NCI-H1105 treated with DMSO at 0.1 percent for 48 hours (cell line): ENCODE measurements around the gene ARHGAP12.

ENCODE experiments used
- DNase-seq: peaks from one replicate; lab custom pipeline; 2025; lab: John Stamatoyannopoulos, UW

Gene ARHGAP12

DNA sequence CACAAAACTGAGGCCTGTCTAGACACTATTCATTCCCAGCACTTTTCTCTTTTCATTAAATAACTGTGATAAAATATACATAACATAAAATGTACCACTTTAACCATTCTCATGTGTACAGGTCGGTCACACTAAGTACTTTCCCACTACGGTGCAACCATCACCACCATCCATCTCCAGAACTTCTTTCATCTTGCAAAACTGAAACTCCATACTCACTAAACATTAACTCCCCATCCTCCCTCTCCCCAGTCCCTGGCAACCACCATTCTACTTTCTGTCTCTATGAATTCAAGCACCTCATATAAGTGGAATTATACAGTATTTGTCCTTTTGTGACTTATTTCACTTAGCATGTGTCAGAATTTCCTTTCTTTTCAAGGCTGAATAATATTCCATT, 53.0 kb downstream of the ARHGAP12 start:
- no peak for DNase-seq

DNA sequence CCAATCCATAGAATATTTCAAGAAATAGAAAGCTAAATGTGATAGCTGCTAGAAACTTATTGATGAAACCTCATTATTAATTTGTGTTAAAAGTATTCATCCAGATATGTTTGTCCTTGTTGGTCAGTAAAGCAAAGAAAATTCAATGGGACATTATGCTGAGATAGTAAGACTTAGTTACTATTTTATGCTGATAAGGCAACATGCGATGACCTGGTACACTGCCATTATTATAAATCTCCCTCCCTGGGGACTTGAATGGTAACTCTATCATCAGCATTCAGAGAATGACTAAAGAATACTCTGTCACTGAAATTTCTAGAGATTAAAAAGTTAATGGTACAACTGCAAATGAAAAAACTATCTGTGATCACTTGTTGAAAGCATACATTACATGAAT, 54.9 kb downstream of the ARHGAP12 start:
- no peak for DNase-seq

DNA sequence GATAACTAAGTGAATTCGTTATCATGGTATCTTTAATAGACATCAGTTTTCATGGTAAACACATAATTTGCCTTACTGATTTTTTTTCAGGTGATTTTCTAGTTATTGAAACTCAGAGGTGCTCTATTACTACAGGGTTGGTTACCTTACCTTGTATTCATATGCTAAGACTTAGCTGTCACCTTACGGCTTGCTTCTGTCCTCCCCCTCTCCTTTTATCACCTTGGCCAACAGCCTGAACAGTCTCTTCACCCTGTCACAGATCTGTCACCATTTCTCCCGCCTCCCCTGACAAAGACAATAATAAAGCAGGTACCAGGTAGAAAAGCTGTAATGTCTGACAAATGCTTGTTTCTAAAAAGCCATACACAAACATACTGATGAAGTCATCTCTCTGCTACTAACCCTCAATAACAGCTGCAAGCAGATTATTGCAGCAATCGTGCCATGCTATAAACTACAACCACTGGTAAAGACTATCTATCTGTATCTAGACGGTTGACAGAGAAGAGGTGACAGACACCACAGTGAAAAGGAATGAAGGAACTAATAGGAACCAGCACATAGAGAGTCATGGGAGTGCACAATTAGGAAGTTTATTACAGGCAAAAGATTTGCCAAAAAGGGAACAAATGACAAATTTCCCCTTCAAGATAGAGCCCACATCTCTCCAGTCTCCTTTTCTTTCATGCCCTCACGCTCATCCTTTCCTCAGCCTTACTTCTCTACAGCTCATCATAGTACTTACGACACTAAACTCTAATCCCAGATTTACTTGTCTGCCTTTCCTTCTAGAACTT, 57.2 kb downstream of the ARHGAP12 start:
- DNase-seq = no peak

DNA sequence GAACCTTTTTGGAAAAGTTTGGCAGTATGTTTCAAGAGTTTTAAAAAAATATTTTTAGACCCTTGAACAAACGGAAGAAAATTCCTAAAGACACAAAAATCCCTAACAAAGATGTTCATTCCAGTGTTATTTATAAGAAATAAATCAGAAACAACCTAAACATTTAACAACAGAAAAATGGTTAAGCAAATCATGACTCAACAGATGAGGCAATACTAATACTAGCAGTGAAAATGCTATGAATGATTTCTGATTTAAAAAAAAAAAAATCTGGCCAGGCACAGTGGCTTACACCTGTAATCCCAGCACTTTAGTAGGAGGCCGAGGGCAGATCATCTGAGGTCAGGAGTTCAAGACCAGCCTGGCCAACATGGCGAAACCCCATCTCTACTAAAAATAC, 61.0 kb downstream of the ARHGAP12 start:
- DNase-seq = no peak

DNA sequence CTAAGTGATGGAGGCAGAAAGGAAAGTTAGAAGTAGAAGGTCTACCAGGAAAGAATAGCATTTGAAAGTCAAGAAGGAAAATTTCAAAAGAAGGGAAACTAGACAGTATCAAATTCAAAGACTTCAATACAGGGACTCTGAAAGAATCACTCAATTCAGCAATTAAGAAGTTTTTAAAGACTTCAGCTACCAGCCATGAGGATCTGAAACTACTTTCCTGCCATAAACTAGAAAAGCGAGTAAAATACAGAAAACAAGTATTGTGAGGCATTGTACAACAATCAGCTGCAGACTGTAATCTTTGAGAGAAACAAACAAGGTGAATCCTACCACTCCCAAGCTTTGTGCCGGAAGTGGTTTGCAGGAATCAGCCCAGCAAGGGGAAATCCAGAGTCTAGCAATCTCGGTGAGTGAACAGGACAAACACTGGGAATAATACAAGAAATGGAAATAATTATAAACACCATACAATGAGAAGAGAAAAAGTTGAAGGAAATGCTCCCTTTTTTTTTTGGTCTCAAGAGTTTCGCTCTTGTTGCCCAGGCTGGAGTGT, 62.4 kb downstream of the ARHGAP12 start:
- DNase-seq = no peak

DNA sequence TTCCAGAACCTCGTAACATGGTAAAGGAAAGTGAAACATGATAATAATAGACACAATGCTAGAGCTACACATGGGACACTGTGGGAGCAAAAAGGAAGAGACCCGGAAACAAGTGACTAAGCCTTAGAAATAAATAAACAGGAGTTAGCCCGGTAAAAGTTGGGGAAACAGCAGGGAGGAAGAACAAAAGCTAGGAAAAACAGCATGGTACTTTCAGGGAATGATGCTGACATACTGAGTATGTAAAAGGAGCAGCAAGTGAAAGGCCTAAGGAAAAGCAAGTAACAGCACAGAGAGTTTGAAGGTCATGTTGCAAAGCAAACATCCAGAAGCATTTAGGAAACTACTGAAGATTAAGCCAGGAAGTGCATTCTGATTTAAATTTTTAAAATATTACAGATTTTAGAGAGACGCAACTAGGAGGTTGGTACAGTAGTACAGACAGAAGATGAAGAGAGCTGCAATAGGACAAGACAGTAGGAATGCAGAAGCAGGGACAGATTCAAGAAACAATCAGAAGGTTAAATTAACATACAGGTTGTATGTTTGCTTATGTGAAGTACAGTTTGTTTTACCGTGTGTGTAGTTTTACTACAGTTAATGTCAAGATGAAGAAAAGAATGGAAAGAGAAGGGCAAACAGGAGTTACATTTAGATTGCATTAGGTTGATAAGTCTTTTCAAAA, 63.7 kb downstream of the ARHGAP12 start:
- DNase-seq = no peak

DNA sequence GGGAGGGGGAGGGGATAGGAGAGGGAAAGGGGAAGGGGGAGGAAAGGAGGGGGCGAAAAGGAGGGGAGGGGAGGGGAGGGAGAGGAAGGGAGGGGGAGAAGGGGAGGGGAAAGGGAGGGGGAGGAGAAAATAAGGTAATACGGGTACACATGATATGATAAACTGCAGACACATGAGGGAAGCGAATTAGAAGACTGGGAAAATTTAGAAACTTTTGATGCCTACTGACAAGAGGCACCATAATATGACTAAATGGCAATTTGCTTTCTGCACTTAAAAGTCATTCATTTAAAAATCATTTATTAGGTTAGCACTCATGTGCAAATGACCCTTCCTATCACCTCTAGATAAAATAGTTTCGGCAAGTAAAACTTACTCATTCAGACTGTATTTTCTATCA, 73.6 kb downstream of the ARHGAP12 start:
- DNase-seq = no peak

DNA sequence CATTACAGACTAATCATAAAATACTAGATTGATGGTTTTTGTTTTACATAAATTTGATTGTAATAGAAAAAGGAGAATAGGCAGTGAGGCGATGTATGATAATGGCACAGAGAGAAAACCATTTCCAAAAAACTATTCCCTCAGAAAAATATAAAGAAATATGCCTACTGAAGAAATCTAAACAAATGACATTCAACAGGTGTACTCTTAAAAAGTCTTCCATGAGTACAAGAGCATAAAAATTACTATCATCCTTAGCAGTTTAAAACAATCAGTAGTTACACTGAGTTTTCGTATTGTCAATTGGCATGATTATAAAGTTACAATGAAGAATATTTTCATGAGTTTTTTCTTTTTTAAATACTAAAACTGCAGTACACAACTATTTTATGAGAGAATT, 75.0 kb downstream of the ARHGAP12 start:
- DNase-seq = no peak

DNA sequence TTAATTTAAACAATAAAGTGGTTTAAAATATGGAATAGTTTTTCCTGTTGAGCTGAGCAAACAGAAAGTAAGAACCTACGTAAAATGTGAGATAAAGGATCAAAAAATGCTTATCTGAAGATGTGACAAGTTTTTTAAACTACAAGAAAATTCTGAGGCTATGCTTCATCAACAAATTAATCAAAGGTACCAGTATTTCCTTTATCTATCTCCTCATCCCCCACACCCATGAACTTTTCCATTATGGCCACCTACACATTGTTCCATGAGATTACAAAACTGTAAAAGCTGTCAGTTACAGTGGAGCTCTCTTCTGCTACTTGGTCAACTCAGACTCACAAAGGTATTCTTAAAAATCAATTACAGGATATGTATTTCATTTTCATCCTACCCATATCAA, 77.4 kb downstream of the ARHGAP12 start:
- no peak for DNase-seq

DNA sequence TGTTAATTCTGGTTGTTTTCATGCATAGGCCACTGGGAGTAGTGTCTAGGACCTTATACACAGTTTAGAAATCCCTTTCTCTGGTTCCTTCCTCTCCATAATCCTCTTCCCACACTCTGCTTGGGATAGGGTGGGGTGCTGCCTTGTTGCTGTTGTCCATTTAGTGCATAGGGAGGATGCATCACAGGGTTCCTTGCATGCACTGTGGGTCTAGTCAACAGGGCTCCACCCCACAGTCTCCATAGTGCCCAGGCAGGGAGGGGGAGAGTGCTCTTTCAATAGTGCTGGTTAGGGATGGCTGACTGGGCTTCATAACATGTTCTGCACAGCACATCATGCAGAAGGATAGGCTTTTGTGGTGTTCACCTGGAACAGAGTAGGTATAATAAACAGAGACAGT, 81.1 kb downstream of the ARHGAP12 start:
- no peak for DNase-seq

DNA sequence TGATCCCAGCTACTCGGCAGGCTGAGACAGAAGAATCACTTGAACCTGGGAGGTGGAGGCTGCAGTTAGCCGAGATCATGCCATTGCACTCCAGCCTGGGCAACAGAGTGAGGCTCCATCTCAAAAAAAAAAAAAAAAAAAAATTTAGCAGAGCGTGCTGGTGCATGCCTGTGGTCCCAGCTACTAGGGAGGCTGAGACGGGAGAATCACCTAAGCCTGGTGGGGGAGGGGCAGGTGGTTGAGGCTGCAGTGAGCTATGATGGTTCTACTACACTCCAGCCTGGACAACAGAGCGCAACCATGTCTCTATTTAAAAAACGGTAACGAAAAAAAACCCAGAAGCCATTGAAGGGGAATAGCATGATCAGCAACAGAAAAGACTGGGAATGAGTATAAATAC, 89.9 kb downstream of the ARHGAP12 start:
- DNase-seq = no peak

DNA sequence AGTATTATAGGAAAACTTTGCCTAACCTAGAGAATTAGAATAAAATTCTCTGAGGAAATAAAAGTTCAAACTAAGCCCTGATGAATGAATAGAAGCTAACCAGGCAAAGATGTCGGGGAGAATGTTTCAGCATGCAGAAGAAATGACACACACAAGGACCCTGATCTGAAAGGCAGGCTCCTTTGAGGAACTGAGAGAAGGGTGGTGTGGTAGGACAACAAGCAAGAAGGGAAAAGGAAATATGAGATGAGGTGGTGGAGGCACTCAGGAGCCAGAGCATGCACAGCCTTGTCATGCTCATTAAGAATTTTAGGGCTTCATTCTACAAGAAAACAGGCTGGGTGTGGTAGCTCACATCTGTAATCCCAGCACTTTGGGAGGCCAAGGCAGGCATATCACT, 90.6 kb downstream of the ARHGAP12 start:
- no peak for DNase-seq

DNA sequence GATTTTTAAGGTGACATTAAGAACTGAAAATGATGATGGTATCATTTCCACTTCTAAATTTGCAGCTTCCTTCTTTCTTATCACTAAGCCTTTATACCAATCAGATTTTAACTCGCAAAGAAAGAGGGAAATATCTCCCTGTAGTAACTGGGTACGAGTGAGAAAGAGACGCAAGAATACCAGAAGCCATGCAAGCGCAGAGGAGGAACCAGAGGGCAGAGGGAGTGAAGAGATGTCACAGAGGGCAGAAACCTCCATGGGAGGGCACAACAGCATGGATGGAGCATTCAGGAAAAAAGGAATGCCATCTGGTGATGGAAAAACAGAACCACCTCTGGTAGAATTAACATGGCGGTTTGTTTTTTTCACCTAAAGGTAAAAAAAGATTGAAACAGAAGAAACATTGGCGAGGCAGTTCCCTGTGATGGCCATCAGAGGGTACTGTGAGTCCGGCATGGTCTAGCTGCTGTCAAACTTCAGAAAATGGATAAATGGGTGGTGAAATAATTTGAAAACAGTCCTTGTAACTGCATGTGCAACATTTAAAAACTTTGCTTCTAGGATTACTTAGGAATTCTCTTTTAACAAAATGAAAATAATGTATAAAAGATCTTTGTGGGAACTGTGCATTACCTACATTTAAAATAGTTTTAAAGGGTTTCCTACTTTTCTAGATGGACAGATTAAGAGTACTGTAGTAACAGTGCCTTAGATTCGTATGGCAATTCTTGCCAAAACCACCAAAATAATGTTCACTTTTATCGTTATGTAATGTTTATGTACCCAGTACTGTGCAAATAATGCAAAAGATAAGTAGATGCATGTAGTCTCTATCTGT, 91.8 kb downstream of the ARHGAP12 start:
- DNase-seq = no peak

DNA sequence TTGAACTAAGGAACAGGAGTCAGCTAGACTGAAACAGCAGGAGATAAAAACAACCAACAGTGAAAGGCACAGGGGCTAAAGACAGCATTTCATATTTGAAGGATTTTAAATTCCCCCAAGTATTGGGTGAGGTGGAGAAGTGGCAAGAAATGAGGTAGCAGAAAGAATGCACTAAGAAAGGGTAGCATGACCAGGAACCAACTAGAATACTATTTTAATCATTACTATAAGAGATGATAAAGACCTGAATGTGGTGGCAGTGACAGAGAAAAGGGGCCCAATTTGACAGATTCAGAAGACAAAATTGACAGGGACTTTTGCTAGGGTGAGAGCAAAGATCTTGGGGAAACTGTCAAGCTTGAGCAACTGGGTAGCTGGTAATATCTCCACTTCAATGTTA, 94.9 kb downstream of the ARHGAP12 start:
- DNase-seq = no peak

DNA sequence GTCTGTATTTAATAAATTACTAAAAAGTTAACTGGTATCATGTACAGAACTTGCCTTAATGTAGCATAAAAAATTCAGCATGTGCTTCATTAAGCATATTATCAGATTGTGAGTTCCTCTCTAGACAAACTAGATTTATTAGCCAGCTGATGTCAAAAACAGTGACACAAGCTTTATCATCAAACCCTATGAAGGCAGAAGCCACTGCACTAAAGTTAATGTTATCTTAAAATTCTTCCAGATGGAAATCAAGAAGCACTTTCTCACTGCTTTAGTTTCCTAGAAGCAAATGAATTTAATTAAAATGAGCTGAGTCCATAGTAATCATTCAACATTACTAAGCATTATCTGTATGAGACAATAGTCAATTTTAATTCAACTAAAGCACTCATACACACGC, 96.4 kb downstream of the ARHGAP12 start:
- no peak for DNase-seq

DNA sequence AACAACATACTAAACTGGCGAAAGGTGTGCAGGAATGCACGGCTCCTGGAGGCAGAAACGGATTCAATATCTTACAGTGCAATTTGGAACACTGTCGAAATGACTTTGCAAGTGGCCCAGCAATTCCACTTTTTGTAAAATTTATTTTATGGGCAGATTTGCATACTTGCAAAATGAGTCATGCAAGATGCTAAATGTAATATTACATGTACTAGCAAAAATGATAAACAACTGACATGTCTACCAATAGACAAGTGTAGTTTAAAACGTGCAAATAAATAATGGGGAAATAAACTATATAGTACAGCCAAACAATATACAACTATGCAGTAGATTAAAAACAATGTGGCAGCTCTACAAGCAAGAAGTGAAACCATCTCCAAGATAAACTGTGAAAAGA, 97.7 kb downstream of the ARHGAP12 start:
- DNase-seq = no peak

DNA sequence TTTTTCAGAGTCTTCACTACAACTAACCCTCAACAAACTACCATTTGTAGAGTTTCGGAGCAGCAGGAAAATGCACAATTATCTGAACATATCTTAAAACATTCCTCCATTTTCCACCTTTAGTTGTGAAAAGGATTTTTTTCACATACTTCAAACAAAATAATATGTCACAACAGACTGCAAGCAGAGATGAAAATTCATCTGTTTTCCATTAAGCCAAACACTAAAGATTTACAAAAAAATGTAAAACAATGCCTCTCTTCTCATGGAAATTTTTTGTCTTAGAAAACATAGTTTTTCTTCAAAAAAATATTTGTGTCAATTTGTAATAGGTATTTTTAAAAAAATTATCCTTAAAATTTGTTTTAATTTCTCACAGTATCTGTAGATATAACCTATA, 98.9 kb downstream of the ARHGAP12 start:
- no peak for DNase-seq

DNA sequence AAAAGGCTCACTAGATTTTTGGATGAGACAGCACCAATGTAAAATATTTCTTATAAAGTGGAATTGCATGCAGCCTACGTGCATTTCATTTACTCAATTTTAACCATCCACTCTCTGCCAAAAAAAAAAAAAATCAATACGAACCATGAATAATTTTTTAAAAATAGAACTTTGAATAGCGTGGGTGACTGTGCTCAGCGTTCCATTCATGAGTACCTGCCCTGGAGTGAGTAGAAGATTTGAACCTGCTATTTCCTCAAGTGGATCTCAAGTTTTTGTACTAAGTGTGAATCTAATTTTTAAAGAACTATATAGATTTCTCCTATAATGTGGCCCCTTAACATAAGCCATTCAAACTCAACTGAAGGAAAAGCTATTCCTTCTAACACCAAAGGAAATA, 105.3 kb downstream of the ARHGAP12 start:
- DNase-seq = no peak

DNA sequence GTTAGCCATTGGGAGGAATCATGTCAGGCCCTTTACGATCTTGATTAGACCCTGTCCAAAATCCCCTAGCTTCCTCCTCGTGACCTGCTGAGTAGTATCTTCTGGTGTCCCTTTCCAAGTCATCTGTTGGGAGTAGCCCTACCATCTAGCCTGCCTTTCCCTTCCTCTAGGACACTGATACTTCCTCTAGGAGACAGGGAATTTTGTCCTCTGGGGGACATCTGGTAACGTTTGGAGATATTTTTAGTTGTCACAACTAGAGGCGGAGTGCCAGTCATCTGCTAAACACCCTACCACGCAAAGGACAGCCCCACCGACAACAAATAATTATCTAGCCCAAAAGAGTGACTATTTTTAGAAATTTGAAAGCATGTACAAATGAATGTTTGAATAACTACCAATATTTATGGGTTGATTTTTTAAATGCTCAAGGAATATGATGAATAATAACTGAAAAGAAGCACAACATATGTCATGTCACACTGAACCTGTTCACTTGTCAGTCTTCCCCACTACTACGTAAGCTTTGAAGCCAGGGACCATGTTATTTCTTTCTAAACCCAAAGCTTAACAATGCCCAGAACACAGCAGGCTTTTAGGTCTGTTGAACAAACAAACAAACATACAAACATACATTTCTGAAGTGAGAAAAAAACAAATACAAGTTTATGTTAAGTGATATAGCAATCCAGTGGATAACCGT, 105.9 kb downstream of the ARHGAP12 start:
- DNase-seq = no peak

DNA sequence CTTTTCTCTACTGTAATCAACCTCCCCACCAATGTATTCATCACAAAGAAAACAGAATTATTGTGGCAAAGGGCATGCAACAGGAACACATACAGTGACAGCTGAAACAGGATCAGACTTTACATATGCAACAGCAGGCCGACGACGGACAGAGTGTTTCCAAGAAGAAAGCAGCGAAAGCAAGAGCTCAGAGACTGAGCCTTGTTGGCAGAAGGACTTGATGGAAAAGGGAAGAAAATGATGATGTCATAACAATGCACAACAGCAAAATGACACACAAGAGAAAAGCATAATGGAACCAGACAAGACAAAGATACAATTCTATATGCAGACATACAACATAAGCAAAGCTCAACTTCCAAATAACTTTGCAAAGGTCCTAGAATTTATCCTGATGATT, 106.5 kb downstream of the ARHGAP12 start:
- no peak for DNase-seq

DNA sequence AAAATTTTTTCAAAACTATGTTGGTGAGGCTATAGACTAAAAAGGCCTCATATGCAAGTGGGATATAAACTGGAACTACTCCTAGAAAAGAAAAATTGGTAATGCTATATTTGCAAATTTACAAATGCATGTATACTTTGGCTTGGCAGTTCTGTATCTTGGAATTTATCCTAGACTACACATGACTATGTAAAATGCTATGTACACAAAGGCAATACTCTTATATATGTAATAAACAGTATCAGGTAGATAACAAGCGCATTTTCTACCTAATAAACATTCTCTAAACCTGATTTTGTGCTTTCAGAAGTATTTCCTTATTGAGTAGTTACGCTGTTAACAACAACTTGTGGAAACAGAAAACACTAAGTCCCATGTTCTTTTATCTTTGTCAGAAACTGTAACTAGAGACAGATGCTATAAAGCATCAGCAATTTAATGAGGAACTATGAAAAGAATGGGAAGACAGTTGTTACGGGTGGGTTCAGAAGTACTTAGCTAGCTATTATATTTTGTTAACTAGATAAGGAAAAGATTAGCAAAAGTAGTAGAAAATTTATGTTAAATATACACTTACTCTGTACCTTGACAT, 107.8 kb downstream of the ARHGAP12 start:
- no peak for DNase-seq

DNA sequence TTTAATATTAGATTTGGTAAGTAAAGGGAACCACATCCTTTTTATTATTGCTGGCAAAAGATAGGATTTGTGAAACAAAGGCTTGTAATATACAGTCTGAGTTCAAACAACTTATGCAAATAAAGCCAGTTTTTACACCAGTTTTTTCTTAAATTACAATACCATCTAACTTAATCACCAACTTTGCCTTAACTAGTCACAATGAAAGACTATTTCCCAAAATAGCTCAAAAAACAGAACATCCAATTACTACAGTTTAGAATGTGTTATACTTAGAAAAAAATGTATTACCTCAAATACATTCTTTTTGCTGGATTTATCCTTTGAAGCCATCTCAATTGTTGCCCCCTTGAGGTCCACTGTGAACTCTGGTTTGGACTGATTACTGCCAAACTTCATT, 108.5 kb downstream of the ARHGAP12 start:
- DNase-seq = no peak
